ENCODE measurements around the gene RHOD.

Gene RHOD

DNA sequence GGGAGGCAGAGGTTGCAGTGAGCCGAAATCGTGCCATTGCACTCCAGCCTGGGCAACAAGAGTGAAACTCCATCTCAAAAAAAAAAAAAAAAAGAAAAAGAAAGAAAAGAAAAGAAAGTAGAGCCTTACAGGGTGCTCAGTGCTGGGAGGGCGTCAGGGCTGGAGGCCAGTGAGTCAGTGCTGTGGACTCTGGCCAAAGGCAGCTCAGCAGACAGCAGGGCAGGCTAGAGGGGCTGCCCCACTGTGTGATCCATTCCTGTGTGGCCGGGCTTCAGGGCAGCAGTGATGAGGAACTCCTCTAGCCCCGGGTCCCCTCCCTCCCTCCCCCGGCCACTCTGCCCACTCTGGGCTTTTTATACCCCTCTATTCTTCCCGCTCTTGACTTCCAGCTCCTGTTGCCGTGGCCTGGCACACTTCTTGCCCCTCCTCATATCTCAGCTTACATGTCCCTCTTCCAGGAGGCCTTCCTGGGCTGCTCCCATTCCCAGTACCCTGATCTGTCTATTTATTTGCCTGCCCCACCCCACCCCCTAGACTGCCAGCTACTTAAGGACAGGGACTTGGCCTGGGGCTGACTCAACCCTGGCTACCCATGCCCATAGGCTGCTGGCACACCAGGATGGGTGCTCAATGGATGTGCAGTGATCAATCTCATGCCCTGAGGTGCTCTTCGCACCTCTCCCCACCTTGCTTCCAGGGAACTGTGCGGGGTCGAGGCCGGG lies 23.7 kb upstream of the RHOD start:
- no peak for DNase-seq

GRCh38 chr11:67033661-67034166 lies 22.9 kb upstream of the RHOD start:
- no peak for DNase-seq

GRCh38 chr11:67034350-67034749 lies 22.3 kb upstream of the RHOD start:
- no peak for DNase-seq

DNA sequence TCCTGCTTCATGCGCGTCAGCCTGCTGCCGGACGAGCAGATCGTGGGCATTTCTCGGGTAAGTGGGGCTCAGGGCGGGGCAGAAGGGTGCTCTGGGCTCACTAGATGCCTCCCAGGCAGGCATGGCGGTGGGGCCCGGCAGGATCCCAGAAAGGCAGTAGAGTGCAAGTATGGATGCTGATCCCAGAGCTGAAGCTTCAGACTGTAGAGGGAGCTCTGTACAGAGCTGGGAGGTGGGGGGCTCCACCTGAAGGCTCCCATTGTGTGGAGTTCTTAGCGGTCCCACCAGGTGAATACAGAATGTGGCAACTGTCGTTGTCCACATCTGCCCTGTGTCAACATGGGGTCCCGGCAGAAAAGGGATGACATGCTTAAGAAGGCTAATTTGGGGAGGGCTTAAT lies 16.5 kb upstream of the RHOD start:
- no peak for DNase-seq

DNA sequence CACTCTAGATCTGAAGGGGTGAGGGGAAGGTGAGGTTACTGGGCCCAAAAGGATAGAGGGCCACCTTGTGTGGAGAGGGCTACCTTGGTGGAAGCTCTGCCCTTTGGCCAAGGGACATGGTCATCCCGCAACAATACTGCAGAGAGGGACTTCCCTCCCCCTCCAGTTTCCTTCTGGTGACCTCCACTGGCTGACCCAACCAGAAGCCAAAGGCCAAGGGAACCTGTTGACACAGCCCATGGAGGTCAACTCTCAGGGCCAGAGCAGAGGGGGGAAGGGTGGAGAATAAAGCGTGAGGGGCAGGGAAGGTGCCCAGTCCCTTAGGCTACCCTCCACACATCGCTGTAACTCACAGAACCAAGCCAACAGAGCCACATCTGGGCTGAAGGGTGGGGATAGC lies 15.0 kb upstream of the RHOD start:
- DNase-seq: no peak

DNA sequence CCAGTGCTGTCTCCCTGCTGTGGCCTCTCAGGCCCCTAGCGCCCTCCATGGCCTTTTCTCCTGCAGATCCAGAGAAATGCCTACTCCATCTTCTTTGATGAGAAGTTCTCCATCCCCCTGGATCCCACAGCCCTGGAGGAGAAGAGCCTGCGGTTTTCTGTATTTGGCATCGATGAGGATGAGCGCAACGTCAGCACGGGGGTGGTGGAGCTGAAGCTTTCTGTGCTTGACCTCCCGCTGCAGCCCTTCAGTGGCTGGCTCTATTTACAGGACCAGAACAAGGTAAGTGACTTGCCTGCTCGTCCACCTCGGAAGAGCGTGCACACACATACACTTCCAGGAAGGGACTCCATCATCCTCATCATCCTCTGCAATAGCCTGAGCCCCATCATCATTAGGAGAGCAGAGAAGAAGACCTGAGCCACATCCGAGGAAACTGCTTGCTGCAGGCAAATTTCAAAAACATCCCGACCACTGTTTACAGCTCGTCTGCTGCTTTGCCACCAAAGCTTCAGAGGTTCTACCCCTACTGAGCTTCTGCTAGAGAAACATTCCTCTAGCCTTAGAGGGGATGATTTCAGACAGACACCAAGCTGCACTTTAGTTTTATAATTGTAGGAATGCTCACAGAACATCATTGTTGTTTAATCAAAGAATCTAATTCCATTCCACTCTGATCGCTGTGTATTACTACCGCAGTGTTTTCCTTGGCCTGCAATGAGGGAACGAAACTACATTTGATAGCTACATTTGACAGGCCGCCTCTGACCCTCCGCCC lies 12.9 kb upstream of the RHOD start:
- no peak for DNase-seq

- no peak for DNase-seq
Observed at GRCh38 chr11:67044496-67044895, 12.2 kb upstream of the RHOD start.

GRCh38 chr11:67045314-67045713 lies 11.3 kb upstream of the RHOD start:
- DNase-seq: no peak

DNA sequence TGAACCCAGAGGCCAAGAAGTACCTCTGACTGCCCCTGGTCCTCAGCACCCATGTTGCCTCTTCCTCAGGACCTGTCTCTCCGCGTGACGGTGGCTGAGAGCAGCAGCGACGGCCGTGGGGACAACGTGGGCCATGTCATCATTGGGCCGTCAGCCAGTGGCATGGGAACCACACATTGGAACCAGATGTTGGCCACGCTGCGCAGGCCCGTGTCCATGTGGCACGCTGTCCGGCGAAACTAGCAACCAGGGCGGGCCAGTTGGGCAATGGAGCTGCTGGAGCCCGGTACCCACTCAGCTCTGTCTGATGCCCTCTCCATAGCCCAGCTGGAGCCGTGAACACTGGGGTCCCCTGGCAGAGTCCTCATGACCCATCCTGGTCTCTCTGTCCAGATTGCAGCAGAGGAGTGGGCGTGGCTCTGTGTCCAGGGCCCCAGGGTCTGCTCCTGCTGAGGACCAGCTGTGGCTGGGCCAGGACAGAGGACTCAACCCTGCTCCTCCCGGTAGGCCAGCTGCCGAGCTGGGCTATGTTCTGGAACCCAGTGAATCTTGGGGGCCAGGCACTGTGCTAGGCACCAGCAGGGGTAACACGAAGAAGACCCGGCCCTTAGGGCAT lies 8.0 kb upstream of the RHOD start:
- DNase-seq: no peak

DNA sequence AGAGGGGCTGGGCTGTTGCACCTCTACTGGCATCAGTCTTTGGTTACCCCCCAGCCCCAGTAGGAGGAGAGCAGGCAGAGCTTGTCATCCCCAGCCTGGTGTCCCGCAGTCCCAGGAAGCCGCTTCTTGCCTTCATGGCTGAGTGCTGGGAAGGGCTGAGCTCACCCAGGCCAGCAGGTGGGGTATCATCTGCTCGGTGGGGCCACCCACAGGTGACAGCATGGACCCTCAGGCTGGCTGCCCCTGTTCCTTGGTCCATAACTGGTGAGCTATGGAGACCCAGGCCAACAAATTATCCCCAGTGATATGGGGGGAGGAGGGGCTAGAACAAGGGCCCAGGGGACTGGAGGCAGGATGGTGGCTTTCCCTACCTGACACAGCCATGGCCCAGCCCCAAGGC lies 6.5 kb upstream of the RHOD start:
- DNase-seq: no peak

- no peak for DNase-seq
Observed at GRCh38 chr11:67051180-67051893, 5.3 kb upstream of the RHOD start.

DNA sequence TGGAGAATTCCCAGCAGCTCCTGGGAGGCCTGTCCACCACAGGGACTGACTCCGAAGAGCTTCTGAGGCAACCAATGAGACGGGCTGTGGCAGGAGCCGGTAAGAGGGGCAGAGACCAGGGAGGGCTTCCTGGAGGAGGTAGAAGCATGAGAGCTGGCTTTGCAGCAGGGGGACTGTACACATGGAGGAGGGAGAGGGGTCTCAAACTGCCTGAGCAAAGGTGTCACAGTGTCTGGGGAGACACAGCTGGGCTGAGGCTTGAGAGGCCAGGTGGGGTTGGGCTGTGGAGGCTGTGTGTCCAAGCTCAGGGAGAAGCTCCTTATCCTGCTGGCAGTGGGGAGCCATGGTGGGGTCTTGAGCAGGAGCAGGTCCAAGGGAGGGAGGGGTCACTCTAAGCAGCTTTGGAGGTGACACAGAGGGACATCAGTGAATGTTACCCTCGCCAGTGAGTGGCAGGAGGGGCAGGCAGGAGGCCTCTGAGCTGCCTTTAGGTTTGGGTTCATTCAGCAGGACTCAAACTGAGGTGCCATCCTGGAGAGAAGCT lies 4.6 kb upstream of the RHOD start:
- DNase-seq: no peak

DNA sequence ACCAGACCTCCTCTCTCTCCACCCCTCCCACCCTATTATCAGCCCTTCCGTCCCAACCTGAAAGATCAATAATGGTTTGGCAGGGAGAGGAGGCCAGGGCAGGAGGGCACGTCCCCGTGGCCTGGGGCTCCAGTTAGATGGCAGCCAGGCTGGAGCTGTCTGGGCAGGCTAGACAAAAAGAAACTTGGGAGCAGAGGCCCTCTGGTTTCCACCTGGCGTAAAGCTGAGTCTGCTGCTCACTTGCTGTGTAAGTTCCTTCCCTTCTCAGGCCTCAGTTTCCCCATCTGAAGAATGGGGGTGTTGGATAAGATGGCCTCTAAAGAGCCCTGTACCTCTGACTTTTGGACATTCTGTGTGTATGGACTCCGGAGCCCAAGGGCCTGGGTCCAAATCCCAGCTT lies 3.8 kb upstream of the RHOD start:
- DNase-seq: no peak

GRCh38 chr11:67053896-67054329 lies 2.7 kb upstream of the RHOD start:
- no peak for DNase-seq

DNA sequence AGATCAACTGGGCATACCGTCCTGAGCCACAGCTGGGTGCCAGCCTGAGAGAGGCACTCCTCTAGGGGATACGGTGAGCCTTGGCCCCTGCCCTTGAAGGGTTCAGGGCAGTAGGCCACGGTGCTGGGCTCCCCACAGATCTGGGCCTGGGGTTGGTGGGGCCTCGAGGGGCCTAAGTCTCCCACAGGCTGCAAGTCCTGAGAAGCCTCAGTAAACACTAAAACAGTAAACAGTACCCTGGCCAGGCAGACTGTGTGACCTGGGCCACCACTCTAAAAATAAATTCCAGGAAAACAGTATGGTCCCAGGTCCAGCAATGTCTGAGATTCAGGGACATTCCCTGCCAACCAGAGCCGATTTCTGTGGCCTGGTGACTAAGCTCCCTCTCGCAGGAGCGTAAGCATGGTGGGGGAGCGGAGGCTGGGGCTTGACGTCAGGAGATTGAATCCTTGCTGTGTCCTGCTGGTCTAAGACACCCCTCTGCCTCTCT lies 2.3 kb upstream of the RHOD start:
- DNase-seq: no peak

GRCh38 chr11:67054836-67055523 lies 1.7 kb upstream of the RHOD start:
- peak; percentile 55 for DNase-seq

GRCh38 chr11:67055812-67056211 lies 835 bp upstream of the RHOD start:
- DNase-seq: no peak

- no peak for DNase-seq
Observed at GRCh38 chr11:67057205-67057672, 592 bp downstream of the RHOD start.

DNA sequence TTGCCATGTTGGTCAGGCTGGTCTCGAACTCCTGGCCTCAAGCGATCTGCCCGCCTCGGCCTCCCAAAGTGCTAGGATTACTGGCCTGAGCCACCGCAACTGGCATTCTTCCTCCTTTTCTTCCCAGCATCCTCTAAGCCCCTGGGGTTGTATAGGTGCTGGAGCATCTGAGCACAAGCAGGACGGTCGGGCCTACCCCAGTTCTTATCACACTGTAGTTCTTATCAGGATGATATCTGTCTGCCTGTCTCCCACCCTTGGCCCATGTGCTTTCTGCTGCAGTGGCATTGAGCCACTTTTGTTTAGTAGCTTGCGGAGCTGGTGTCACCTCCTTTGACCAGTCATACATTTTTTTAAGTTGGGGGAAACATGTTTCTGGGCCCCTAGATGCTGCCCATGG lies 1.9 kb downstream of the RHOD start:
- no peak for DNase-seq

GRCh38 chr11:67059671-67060070 lies 3.0 kb downstream of the RHOD start:
- no peak for DNase-seq

DNA sequence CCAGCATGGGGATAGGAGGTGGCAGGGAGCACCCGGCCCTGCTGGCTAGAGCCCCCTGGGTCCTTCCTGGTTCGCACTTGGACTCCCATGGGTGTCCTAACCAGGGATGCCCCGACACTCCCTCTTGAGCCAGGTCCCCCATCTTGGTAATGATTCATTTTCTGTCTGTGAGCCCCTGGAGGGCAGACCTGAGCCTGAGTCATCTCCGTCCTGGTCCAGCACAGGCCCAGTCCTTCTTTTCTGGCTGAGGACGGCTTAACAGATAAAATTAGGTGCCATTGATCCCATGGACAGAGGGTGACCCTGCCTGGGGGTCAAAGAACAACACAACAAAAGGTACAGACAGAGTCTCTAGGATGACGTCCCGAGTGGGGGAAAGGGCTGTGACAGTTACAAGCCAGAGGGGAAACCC lies 3.5 kb downstream of the RHOD start:
- DNase-seq: no peak
